ENCODE measurements around the gene PPID. TPM values are rescaled to one million over a fixed set of nuclear protein-coding genes. Genes with fewer than 3 reads are reported as not detected.

The PPID gene
- total and polyA plus RNA-seq, 9 of the 15 experiments (the other 6 are each of a cell fraction or from before 2014, with no cell fraction given) = 46.5 to 160 (median 98.6) TPM

Small RNA genes within 50 kb of the gene (small RNA-seq; reads per million reads assigned to genes)
- not detected for gene RF00012

Other genes starting within 250 kb of the PPID start
- not detected in 2 replicates for gene RXFP1, start 201.5 kb downstream of the PPID start, total RNA-seq (2014; rRNA removed)
- not detected in 2 replicates for gene RXFP1, start 201.5 kb downstream of the PPID start, total RNA-seq (2014; rRNA removed; fragmentation: Illumina TruSeq; extraction: Trizol)
- not detected in 2 replicates for gene RXFP1, start 201.5 kb downstream of the PPID start, total RNA-seq (2015; rRNA removed; fragmentation: Illumina TruSeq; extraction: Trizol)
- gene RXFP1, start 201.5 kb downstream of the PPID start, total RNA-seq (2021) = not detected in 2 replicates
- gene RXFP1, start 201.5 kb downstream of the PPID start, polyA plus RNA-seq (2011; rRNA removed) = 0.06 TPM in 1 of 2 replicates, not detected in the other
- 0.04 TPM in 1 of 2 replicates, not detected in the other for gene RXFP1, start 201.5 kb downstream of the PPID start, polyA plus RNA-seq (2014; fragmentation: Illumina TruSeq; extraction: Trizol)
- gene RXFP1, start 201.5 kb downstream of the PPID start, polyA plus RNA-seq (2014; fragmentation: Nextera tagmentation; extraction: Ambion mirVana) = under 1 TPM in 1 of 2 experiments, not detected in 1; 0.03 TPM
- not detected in 2 replicates for gene RXFP1, start 201.5 kb downstream of the PPID start, polyA plus RNA-seq (2014; rRNA removed)
- gene C4orf46, start 51.5 kb downstream of the PPID start, total RNA-seq (2014; rRNA removed) = 9.7 and 12.9 TPM in 2 replicates
- gene C4orf46, start 51.5 kb downstream of the PPID start, total RNA-seq (2014; rRNA removed; fragmentation: Illumina TruSeq; extraction: Trizol) = 20.7 and 22.9 TPM in 2 replicates
- gene C4orf46, start 51.5 kb downstream of the PPID start, total RNA-seq (2015; rRNA removed; fragmentation: Illumina TruSeq; extraction: Trizol) = 15.7 and 18.5 TPM in 2 replicates
- gene C4orf46, start 51.5 kb downstream of the PPID start, total RNA-seq (2021) = 13.7 and 17.0 TPM in 2 replicates
- gene C4orf46, start 51.5 kb downstream of the PPID start, polyA plus RNA-seq (2011; rRNA removed) = 19.6 and 22.8 TPM in 2 replicates
- gene C4orf46, start 51.5 kb downstream of the PPID start, polyA plus RNA-seq (2014; fragmentation: Illumina TruSeq; extraction: Trizol) = 20.8 and 24.4 TPM in 2 replicates
- 10 to 100 TPM; 11.6 to 11.7 TPM for gene C4orf46, start 51.5 kb downstream of the PPID start, polyA plus RNA-seq (2014; fragmentation: Nextera tagmentation; extraction: Ambion mirVana)
- 13.3 and 17.8 TPM in 2 replicates for gene C4orf46, start 51.5 kb downstream of the PPID start, polyA plus RNA-seq (2014; rRNA removed)
- 15.7 and 16.0 TPM in 2 replicates for gene ETFDH, start 51.1 kb downstream of the PPID start, total RNA-seq (2014; rRNA removed)
- gene ETFDH, start 51.1 kb downstream of the PPID start, total RNA-seq (2014; rRNA removed; fragmentation: Illumina TruSeq; extraction: Trizol) = 25.9 and 30.4 TPM in 2 replicates
- 24.9 and 26.7 TPM in 2 replicates for gene ETFDH, start 51.1 kb downstream of the PPID start, total RNA-seq (2015; rRNA removed; fragmentation: Illumina TruSeq; extraction: Trizol)
- 21.1 and 21.7 TPM in 2 replicates for gene ETFDH, start 51.1 kb downstream of the PPID start, total RNA-seq (2021)
- 21.9 and 29.8 TPM in 2 replicates for gene ETFDH, start 51.1 kb downstream of the PPID start, polyA plus RNA-seq (2011; rRNA removed)
- 26.2 and 33.6 TPM in 2 replicates for gene ETFDH, start 51.1 kb downstream of the PPID start, polyA plus RNA-seq (2014; fragmentation: Illumina TruSeq; extraction: Trizol)
- 10 to 100 TPM; 14.6 to 25.1 TPM for gene ETFDH, start 51.1 kb downstream of the PPID start, polyA plus RNA-seq (2014; fragmentation: Nextera tagmentation; extraction: Ambion mirVana)
- 27.3 and 30.7 TPM in 2 replicates for gene ETFDH, start 51.1 kb downstream of the PPID start, polyA plus RNA-seq (2014; rRNA removed)
- gene FNIP2, start 45.6 kb upstream of the PPID start, total RNA-seq (2014; rRNA removed) = 6.3 and 7.3 TPM in 2 replicates
- 11.7 and 12.4 TPM in 2 replicates for gene FNIP2, start 45.6 kb upstream of the PPID start, total RNA-seq (2014; rRNA removed; fragmentation: Illumina TruSeq; extraction: Trizol)
- gene FNIP2, start 45.6 kb upstream of the PPID start, total RNA-seq (2015; rRNA removed; fragmentation: Illumina TruSeq; extraction: Trizol) = 14.5 and 15.5 TPM in 2 replicates
- 9.7 and 11.6 TPM in 2 replicates for gene FNIP2, start 45.6 kb upstream of the PPID start, total RNA-seq (2021)
- gene FNIP2, start 45.6 kb upstream of the PPID start, polyA plus RNA-seq (2011; rRNA removed) = 5.5 and 8.3 TPM in 2 replicates
- 7.9 and 8.7 TPM in 2 replicates for gene FNIP2, start 45.6 kb upstream of the PPID start, polyA plus RNA-seq (2014; fragmentation: Illumina TruSeq; extraction: Trizol)
- 1 to 10 TPM; 1.7 to 2.8 TPM for gene FNIP2, start 45.6 kb upstream of the PPID start, polyA plus RNA-seq (2014; fragmentation: Nextera tagmentation; extraction: Ambion mirVana)
- 4.9 and 6.3 TPM in 2 replicates for gene FNIP2, start 45.6 kb upstream of the PPID start, polyA plus RNA-seq (2014; rRNA removed)